Spleen (tissue), 11 donors: ENCODE results near the gene FAM222A. TPM values are rescaled to one million over a fixed set of nuclear protein-coding genes. Genes with fewer than 3 reads are reported as not detected.

Experiments used
- DNase-seq: peaks from one replicate; pipeline ENCODE4 v3.0.0-alpha.2; 2020
- H3K27ac ChIP-seq, 8 donors: fragments of 200-600 bp; sonication (generic) in 7 of 8; 1 replicate in 4 of 8; 2 replicates in 4 of 8; pipeline versions ENCODE4 v1.5.0 to v1.8.0; 2016 to 2021; ENCODE audit warnings: inconsistent platforms in 4 of 8, mild to moderate bottlenecking in 4 of 8, moderate library complexity in 1 of 8
- H3K27me3 ChIP-seq, 7 donors: fragments of 200-600 bp; sonication (generic) in 6 of 7; replicated peaks in 1 of 7; 1 replicate in 4 of 7; 2 replicates in 3 of 7; pipeline versions ENCODE4 v1.5.0 to v1.8.0; 2016 to 2021; ENCODE audit warnings: inconsistent platforms in 3 of 7, mild to moderate bottlenecking in 1 of 7
- H3K36me3 ChIP-seq, 6 donors: fragments of 200-600 bp; sonication (generic) in 5 of 6; 1 replicate in 4 of 6; 2 replicates in 2 of 6; pipeline versions ENCODE4 v1.5.0 to v1.8.0; 2016 to 2021; ENCODE audit warnings: inconsistent platforms in 2 of 6
- H3K4me1 ChIP-seq, 6 donors: fragments of 200-600 bp; sonication (generic) in 5 of 6; 1 replicate in 3 of 6; 2 replicates in 3 of 6; pipeline versions ENCODE4 v1.5.0 to v1.8.0; 2016 to 2021; ENCODE audit warnings: inconsistent platforms in 3 of 6
- H3K4me3 ChIP-seq, 8 donors: fragments of 200-600 bp; sonication (generic) in 7 of 8; 1 replicate in 4 of 8; 2 replicates in 4 of 8; pipeline versions ENCODE4 v1.5.0 to v1.8.0; 2016 to 2021; ENCODE audit warnings: inconsistent platforms in 4 of 8, mild to moderate bottlenecking in 4 of 8, moderate library complexity in 2 of 8
- H3K9me3 ChIP-seq, 8 donors: fragments of 200-600 bp; sonication (generic) in 7 of 8; 1 replicate in 4 of 8; 2 replicates in 4 of 8; pipeline versions ENCODE4 v1.5.0 to v1.8.0; 2016 to 2021; ENCODE audit warnings: inconsistent platforms in 4 of 8
- CTCF ChIP-seq, 11 experiments: fragments of 200-600 bp in 7 of 11; fragments of 450-650 bp in 4 of 11; sonication (generic) in 4 of 11; IDR thresholded peaks in 8 of 11; conservative IDR thresholded peaks in 3 of 11; 1 replicate in 7 of 11; 2 replicates in 4 of 11; pipeline versions ENCODE4 v1.4.0 to v1.8.0; 2016 to 2021; ENCODE audit warnings: antibody characterized with exemption in 11 of 11, inconsistent platforms in 4 of 11, mild to moderate bottlenecking in 1 of 11
- POLR2A ChIP-seq, 3 donors: fragments of 450-650 bp; IDR thresholded peaks; one replicate each; pipeline ENCODE4 v1.5.1; 2017; ENCODE audit warnings: antibody characterized with exemption in 3 of 3, mild to moderate bottlenecking in 1 of 3
- POLR2AphosphoS5 ChIP-seq, 3 donors: sonication (generic); formaldehyde crosslinking; IDR thresholded peaks; one replicate each; pipeline ENCODE4 v1.5.1; 2017; ENCODE audit warnings: antibody characterized with exemption in 3 of 3
- WGBS, 5 donors: extraction: QIAGEN DNeasy Blood & Tissue Kit in 3 of 5; methylation state at CpG; one replicate each; pipeline versions ENCODE4 v1.1.5 to v1.1.7; 2013 to 2018; 5-methylcytosine and 5-hydroxymethylcytosine counted together
- intact Hi-C: fragments of 100-400 bp; cut with DNase I; formaldehyde crosslinking; loops from one replicate; pipeline ENCODE4 v1.15.0; 2023; ENCODE audit warnings: low total_unique reads
- polyA plus RNA-seq, 3 donors: library from polyadenylated mRNA; stranded (reverse); fragments of 200-250 nt; gene quantifications; one replicate each; pipeline ENCODE4 v1.2.1, GENCODE V29; 2013
- total RNA-seq, 7 donors: library from RNA; depleted of rRNA in 3 of 7; stranded (reverse); fragments of >200 nt in 3 of 7; fragmentation: NEBNext Ultra II Directional in 4 of 7; extraction: Animal tissue kit (Norgen Biotek cat#: 25700) in 4 of 7; gene quantifications; one replicate each; pipeline versions ENCODE4 v1.1.0 to v1.2.1, GENCODE V29; 2016 to 2021
- donor health status: healthy with polysubstance abuse.
- donor health status: DM: no; HTN: no; CAD: no; lungs with moderate emphysema.
- donor health status: DM: no; HTN: no; CAD: no.
- donor health status: Bipolar disorder and iron deficiency.
- donor health status: healthy.
- donor health status: DM: no; HTN: no; CAD: no.
- donor health status: DM: yes; HTN: yes; CAD: no.

FAM222A gene
- total and polyA plus RNA-seq, 10 donors = 1.3 to 30.7 (median 16.8) TPM

- intact Hi-C loops = loop anchor here (5.0 to 10.0 kb wide), 3 partner anchors 64 to 346 kb away; partner anchors contain the start of gene FAM222A
- Histone ChIP-seq H3K27ac (no peak overlapping the region), H3K27me3 (peaks cover 0 to 7% (median 0%) of the 10 kb centered on the region in 7 donors), H3K4me3 (no peak overlapping the region), H3K36me3 (no peaks in the 10 kb centered on the region), H3K4me1 (peaks cover 0 to 16% (median 4%) of the 10 kb centered on the region in 6 donors), H3K9me3 (peaks cover 0 to 14% (median 11%) of the 10 kb centered on the region in 8 donors)
- DNase-seq = no peak
- TF ChIP-seq CTCF (IDR thresholded peaks at IDR 0.05 in 8 of 11, conservative IDR thresholded peaks at IDR 0.05 in 3 of 11) (no peak), POLR2A (IDR thresholded peaks at IDR 0.05) (no peak), POLR2AphosphoS5 (IDR thresholded peaks at IDR 0.05) (no peak)
- 50 to 97% (median 92%) methylated on average over 1 of the region's 1 CpG for WGBS, 5 donors
Observed at GRCh38 chr12:109778684-109779083, 65.1 kb downstream of the FAM222A start.

- Histone ChIP-seq H3K27me3 (peaks cover 0 to 6% (median 0%) of the 10 kb centered on the region in 7 donors), H3K9me3 (peaks cover 0 to 14% (median 11%) of the 10 kb centered on the region in 8 donors), H3K36me3 (no peaks in the 10 kb centered on the region), H3K4me3 (no peak overlapping the region), H3K27ac (no peak overlapping the region), H3K4me1 (peaks cover 0 to 11% (median 2%) of the 10 kb centered on the region in 6 donors)
- TF ChIP-seq CTCF (IDR thresholded peaks at IDR 0.05 in 8 of 11, conservative IDR thresholded peaks at IDR 0.05 in 3 of 11) (no peak), POLR2A (IDR thresholded peaks at IDR 0.05) (no peak), POLR2AphosphoS5 (IDR thresholded peaks at IDR 0.05) (peak in 1 of 3 donors; percentile 24)
- peak; percentile 33 for DNase-seq
- WGBS, 5 donors = 57 to 68% (median 61%) methylated on average over 6 of the region's 6 CpGs
- intact Hi-C loops = loop anchor here (5.0 to 10.0 kb wide), 3 partner anchors 65 to 347 kb away; partner anchors contain the start of gene FAM222A
Observed at GRCh38 chr12:109779382-109779781, 65.8 kb downstream of the FAM222A start.

GRCh38 chr12:109781668-109782325 is 68.2 kb downstream of the FAM222A start:
- Histone ChIP-seq H3K27me3 (peaks cover 0 to 6% (median 0%) of the 10 kb centered on the region in 7 donors), H3K4me3 (no peak overlapping the region), H3K36me3 (no peaks in the 10 kb centered on the region), H3K4me1 (no peaks in the 10 kb centered on the region), H3K27ac (no peak overlapping the region), H3K9me3 (peaks cover 0 to 14% (median 11%) of the 10 kb centered on the region in 8 donors)
- intact Hi-C loops = no loop called here
- TF ChIP-seq POLR2AphosphoS5 (IDR thresholded peaks at IDR 0.05) = no peak
- no peak for TF ChIP-seq CTCF (IDR thresholded peaks at IDR 0.05 in 8 of 11, conservative IDR thresholded peaks at IDR 0.05 in 3 of 11)
- no peak for TF ChIP-seq POLR2A (IDR thresholded peaks at IDR 0.05)
- WGBS, 5 donors = 74 to 83% (median 77%) methylated on average over 8 to 10 of the region's 10 CpGs
- DNase-seq = no peak

GRCh38 chr12:109782326-109782703 is 68.7 kb downstream of the FAM222A start:
- Histone ChIP-seq H3K9me3 (peaks cover 0 to 14% (median 11%) of the 10 kb centered on the region in 8 donors), H3K4me1 (no peaks in the 10 kb centered on the region), H3K36me3 (no peaks in the 10 kb centered on the region), H3K4me3 (no peak overlapping the region), H3K27me3 (peaks cover 0 to 6% (median 0%) of the 10 kb centered on the region in 7 donors), H3K27ac (no peak overlapping the region)
- intact Hi-C loops = no loop called here
- no peak for DNase-seq
- TF ChIP-seq POLR2AphosphoS5 (IDR thresholded peaks at IDR 0.05) (no peak), POLR2A (IDR thresholded peaks at IDR 0.05) (no peak), CTCF (IDR thresholded peaks at IDR 0.05 in 8 of 11, conservative IDR thresholded peaks at IDR 0.05 in 3 of 11) (no peak)
- 84 to 93% (median 90%) methylated on average over 6 to 9 of the region's 9 CpGs for WGBS, 5 donors
